ENCODE data around the gene CARD10.
A peak's percentile ranks its signal among the peaks of the same experiment; 100 is the strongest.
"Not testable (repeated sequence)": the region's sequence is repeated elsewhere in the genome, so short reads cannot be mapped to it uniquely, and the experiment has no call there.

Gene CARD10

DNA sequence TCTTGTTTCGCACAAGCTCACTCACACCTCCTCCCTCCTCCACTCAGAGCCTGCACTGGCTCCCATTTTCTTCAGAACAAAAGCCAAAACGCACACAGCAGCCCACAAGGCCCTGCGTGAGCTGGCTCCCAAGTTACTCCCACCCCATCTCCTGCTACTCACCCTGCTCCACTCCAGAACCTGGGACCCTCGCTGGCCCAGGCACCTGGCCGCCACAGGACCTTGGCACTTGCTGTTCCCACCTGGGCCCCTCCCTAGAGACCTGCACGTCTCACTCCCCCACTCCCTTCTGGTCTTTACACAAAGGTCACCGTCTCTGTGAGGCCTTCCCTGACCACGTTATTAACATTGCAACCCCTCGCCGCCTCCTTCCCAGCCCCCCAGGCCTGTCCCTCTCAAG lies 32.1 kb downstream of the CARD10 start:
- no peak for DNase-seq (ENCODE audit: low spot score)

GRCh38 chr22:37486224-37486845 lies 32.9 kb downstream of the CARD10 start, which contains the start of gene MFNG:
TSS of gene MFNG (minus strand) at chr22:37486384. CDS start at chr22:37486177, 207 bp downstream.
- DNase-seq (ENCODE audit: low spot score): peak; percentile 83

GRCh38 chr22:37485395-37486223 lies 33.6 kb downstream of the CARD10 start:
- DNase-seq (ENCODE audit: low spot score): no peak

DNA sequence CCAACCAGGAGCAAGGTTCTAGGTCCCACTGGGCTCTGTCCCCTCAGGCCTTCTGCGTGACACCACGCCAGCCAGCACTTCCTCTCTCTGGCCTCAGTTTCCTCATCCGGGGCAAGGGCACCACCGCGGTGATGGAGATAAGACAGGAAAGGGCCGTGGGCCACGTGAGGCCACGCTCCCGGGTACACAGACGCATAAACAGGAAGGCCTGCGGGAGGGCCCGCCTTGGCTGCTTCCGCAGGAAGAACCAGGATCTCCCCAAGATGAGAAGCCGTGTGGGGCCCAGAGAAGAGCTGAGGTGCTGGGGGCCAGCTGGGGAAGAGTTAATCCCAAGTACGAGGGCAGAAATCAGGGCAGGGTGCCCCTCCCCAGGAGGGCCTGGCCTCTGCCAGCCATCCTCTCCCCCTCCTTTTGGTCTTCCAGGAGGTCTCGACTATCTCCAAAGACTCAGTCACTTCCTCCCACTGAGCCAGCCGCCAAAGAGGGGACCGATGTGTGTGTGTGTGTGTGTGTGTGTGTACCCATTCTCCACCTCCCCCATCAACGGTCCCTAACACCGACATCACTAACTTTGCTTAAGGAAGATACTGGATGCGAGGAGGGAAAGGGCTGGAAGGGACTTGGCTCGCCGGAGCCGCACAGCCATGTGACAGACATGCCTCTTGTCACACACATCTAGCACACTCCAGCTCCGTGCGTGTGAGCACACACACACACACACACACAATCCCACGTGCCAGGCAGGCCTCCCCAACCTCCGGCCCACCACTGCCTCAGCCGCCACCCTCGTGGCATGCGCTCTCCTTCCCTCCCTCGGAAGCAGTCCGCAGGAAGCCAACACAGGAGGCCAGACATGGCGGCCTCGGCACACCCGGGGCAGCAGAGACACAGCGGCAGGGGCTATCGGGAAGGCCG lies 34.5 kb downstream of the CARD10 start:
- no peak for DNase-seq (ENCODE audit: low spot score)

- no peak for DNase-seq (ENCODE audit: low spot score)
Observed at GRCh38 chr22:37483050-37483449, 36.2 kb downstream of the CARD10 start.

DNA sequence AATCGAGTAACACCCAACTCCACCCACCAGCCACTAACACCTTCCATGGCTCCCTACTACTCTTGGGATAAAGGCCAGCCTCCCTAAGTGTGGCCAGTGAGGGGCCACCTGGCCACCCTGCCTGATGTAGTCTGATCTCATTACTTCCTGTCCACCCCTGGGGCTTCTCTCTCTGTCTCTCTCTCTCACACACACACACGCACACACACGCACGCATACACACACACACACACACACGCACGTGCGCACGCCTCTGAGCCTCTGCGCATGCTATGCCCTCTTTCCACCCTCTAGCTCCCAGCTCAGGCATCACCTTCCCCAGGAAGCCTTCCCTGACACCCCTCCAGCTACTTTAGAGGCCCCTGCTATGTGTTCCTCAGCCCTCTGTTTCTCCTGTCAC lies 37.0 kb downstream of the CARD10 start:
- no peak for DNase-seq (ENCODE audit: low spot score)

GRCh38 chr22:37481347-37481907 lies 37.8 kb downstream of the CARD10 start:
- DNase-seq (ENCODE audit: low spot score): no peak

GRCh38 chr22:37480387-37481346 lies 38.5 kb downstream of the CARD10 start:
- no peak for DNase-seq (ENCODE audit: low spot score)

DNA sequence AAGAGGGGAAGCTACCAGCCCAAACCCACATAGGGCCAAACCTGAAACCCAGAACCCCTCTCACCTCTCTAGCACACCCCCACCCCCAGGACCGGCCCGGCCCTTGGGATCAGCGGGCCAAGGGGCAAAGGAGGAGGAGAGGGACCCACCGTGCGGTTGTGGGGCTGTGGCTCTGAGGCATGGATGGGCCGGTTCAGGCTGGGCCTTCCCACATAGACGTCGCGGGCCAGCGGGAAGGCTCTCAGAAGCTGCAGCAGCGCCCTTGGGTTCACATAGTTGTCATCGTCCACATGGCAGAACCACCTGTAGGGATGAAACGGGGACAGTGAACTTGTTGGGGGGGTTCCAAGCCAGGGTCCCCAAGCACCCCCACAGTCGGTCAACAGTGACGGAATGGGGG lies 40.0 kb downstream of the CARD10 start:
- DNase-seq (ENCODE audit: low spot score): no peak

DNA sequence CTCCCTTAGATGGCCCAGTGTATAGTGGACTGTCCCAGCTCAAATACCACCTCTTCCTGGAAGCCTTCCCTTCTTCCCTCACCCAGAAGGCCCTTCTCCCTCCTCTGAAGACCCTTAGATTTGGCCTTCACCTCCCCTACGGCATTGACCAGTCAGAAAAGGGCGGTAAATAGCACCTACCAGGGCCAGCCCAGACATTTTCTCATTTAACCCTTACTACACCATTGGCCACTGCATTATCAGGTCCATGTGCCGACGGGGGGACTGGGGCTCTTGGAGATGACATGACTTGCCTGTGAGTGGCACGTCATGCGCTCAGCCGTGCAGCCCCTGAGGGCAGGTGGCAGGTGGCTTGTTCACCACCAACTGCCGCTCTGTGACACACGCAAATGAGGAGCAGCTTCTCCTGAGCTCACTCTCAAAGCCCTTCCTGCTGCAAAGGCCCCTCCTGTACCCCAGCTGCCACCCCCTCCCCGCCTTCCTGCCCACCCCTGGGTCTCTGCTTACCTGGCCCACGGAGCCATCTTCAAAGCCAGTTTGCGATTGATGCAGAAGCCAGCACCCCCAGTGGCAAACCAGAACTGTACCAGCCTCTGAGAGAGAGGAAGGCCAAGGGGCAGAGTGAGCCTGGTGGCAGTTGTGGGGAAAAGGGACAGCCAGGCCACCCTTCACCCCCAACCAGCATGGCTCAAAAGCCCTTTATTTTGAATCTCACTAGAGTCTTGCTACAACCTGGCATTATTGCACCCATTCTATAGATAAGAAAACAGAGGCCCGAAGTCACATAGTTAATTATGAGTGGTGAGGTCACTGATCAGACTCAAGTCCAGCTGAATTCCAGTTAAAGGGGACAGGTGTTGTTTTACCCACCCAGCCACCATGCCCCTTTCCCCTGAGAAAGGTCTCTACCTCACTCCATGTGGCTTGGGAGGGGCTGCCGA lies 42.6 kb downstream of the CARD10 start:
- DNase-seq (ENCODE audit: low spot score): no peak

DNA sequence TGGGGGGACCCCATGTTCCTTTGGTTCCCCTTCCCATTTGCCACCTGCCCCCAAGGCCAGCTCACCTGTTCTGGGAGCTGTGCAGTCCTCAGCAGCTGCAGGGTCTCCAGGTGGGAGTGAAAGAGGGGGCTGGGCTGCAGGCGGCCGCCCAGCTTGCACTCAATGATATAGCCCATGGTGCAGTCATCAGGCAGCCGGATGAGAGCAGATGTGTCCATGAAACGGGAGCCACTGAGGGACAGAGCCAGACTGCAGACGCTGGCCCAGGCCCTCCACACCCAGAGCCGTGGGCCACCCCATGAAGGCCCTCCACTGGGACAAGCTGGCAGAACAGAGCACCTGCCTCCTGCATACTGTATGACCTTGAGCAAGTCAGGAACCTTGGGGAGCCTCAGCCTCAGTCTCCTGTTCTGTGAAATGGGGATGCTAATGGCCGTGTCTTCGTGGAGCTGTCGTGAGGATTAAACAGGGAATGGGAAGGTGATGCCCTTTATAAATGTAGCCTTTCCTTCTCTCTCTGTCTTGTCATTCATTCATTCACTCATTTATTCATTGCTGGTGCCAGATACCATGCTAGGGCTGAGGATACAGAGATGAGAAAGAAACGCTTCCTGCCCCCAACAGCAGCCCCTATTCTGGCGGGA lies 44.6 kb downstream of the CARD10 start:
- no peak for DNase-seq (ENCODE audit: low spot score)

GRCh38 chr22:37473437-37473946 lies 45.7 kb downstream of the CARD10 start:
- DNase-seq (ENCODE audit: low spot score): no peak

- peak; percentile 63 for DNase-seq (ENCODE audit: low spot score)
Observed at GRCh38 chr22:37472418-37473006, 46.7 kb downstream of the CARD10 start.

GRCh38 chr22:37471727-37472417 lies 47.3 kb downstream of the CARD10 start:
- DNase-seq (ENCODE audit: low spot score): no peak

GRCh38 chr22:37470087-37470445 lies 49.1 kb downstream of the CARD10 start:
- DNase-seq (ENCODE audit: low spot score): no peak

DNA sequence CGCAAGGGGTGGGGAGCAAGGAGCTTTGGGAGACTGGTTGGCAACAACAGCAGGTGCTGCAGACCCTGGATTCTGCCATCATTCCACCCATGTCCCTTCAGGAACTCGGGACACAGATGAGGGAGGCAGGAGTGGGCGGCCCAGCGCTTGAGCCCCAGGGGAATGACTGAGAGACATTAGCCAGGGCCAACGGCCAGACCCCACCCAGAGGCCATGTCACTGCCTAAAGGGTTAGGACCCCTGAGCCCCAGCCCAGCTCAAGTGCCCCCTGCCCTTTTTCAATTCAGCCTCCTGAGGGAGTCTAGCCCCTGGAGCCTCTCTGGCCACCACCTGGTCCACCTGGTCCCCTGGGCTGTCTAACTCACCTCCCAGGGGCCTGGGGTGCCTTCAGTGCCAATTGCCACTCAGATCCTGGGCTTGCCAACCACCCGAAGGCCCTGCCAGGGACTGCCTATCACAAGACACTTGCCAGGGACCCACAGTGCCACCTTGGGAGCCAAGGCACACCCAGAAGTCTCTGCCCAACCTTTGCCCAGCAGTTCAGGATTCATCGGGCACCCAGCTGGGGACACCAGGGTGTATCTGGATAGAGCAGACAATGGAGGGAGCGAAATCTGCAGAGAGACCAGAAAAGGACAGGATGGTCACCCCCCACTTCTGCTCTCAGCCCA lies 49.7 kb downstream of the CARD10 start:
- no peak for DNase-seq (ENCODE audit: low spot score)

- not testable (repeated sequence) for DNase-seq (ENCODE audit: low spot score)
Observed at GRCh38 chr22:37468201-37468695, 51.0 kb downstream of the CARD10 start.

All from AG08396 (cell line).